NCI-H446 (cell line): ENCODE results near the gene LCNL1.
"Not testable (repeated sequence)": the region's sequence is repeated elsewhere in the genome, so short reads cannot be mapped to it uniquely, and the experiment has no call there.

Experiments
- DNase-seq, 2 experiments: peaks; one replicate each; lab custom pipeline; 2025; lab: John Stamatoyannopoulos, UW

The LCNL1 gene

GRCh38 chr9:137026384-137026783 lies 43.6 kb downstream of the LCNL1 start:
- no peak for DNase-seq

GRCh38 chr9:137026828-137027227 lies 44.0 kb downstream of the LCNL1 start:
- DNase-seq: no peak

- no peak for DNase-seq
Observed at GRCh38 chr9:137027369-137028262, 44.8 kb downstream of the LCNL1 start, which contains the start of gene ABCA2. Gene ABCA2, minus strand, starts transcription at chr9:137028237. Its CDS starts 97 bp downstream, at chr9:137028140.

- peak in 1 of 2 experiments; percentile 60 for DNase-seq
Observed at GRCh38 chr9:137028263-137029057, 45.7 kb downstream of the LCNL1 start.

GRCh38 chr9:137029058-137029936 lies 46.5 kb downstream of the LCNL1 start:
- peak in 1 of 2 experiments; percentile 33 for DNase-seq

- no peak for DNase-seq
Observed at GRCh38 chr9:137030006-137030405, 47.2 kb downstream of the LCNL1 start.

GRCh38 chr9:137030538-137031527 lies 48.0 kb downstream of the LCNL1 start:
- DNase-seq: no peak

- DNase-seq: no peak
Observed at GRCh38 chr9:137031904-137032640, 49.3 kb downstream of the LCNL1 start, which contains the start of gene FUT7. Gene FUT7, minus strand, starts transcription at chr9:137032088. Its CDS starts 97 bp downstream, at chr9:137031991.

GRCh38 chr9:137032858-137033257 lies 50.1 kb downstream of the LCNL1 start:
- no peak for DNase-seq

- not testable (repeated sequence) for DNase-seq
Observed at GRCh38 chr9:137033481-137033880, 50.7 kb downstream of the LCNL1 start.

- DNase-seq: no peak
Observed at GRCh38 chr9:137034039-137034708, 51.4 kb downstream of the LCNL1 start.

GRCh38 chr9:137034709-137035506 lies 52.1 kb downstream of the LCNL1 start:
- DNase-seq: peak; percentile 8 to 77
